GM12878 (cell line): ENCODE results near the gene PTGFRN. TPM values are rescaled to one million over a fixed set of nuclear protein-coding genes. Genes with fewer than 3 reads are reported as not detected.

Experiments
- ATAC-seq: fragments of 200-7000 bp; cut with Tn5 transposase; 3 replicates; pipeline ENCODE4 v1.9.1; 2020; ENCODE audit warnings: mild to moderate bottlenecking, moderate library complexity
- BruUV-seq: library from RNA; stranded (reverse); fragments of 400-500 nt; replicated peaks from 2 replicates; lab custom pipeline; 2021; lab: Mats Ljungman, UMichigan
- CTCF ChIA-PET: fragments of 300-600 bp; sonication (Branson Sonifier 250); formaldehyde crosslinking; extraction: SDS; loops from one replicate; lab custom pipeline; 2021; ENCODE audit warnings: inconsistent platforms; lab: Yijun Ruan, JAX
- POLR2A ChIA-PET: fragments of 350-600 bp; formaldehyde crosslinking; extraction: SDS; loops from one replicate; lab custom pipeline; 2021; ENCODE audit warnings: inconsistent platforms; lab: Charles Lee
- RAD21 ChIA-PET: fragments of 300-600 bp; sonication (Branson Sonifier 250); formaldehyde crosslinking; loops from one replicate; lab custom pipeline; 2023; ENCODE audit warnings: antibody characterized with exemption; ENCODE audit not compliant: unreplicated experiment; lab: Charles Lee
- SMC1A ChIA-PET: fragments of 300-600 bp; sonication (Branson Sonifier 250); formaldehyde crosslinking; loops from one replicate; lab custom pipeline; 2023; ENCODE audit not compliant: unreplicated experiment, uncharacterized antibody; lab: Charles Lee
- DNase-seq: peaks from one replicate; pipeline ENCODE4 v3.0.0-alpha.2; 2011; ENCODE audit warnings: low read depth, low spot score
- FAIRE-seq: peaks from 3 replicates; lab custom pipeline; 2011; peaks lifted over from hg19 to GRCh38; lab: Jason Lieb, UNC
- H2AFZ ChIP-seq: 2 replicates; pipeline ENCODE4 v1.6.0; 2011; ENCODE audit warnings: low read depth, low read length, control low read depth; ENCODE audit not compliant: control insufficient read depth
- H3K27ac ChIP-seq: 2 replicates; pipeline ENCODE4 v1.5.1; 2011; ENCODE audit warnings: control low read depth; ENCODE audit not compliant: control insufficient read depth, insufficient read depth
- H3K27me3 ChIP-seq, 2 experiments: replicated peaks in 1 of 2; 2 replicates each; pipeline versions ENCODE4 v1.6.0 to v1.6.1; 2011; ENCODE audit warnings: low read length in 1 of 2; ENCODE audit not compliant: control insufficient read depth in 2 of 2, insufficient read depth in 2 of 2
- H3K36me3 ChIP-seq, 2 experiments: 2 replicates each; pipeline ENCODE4 v1.5.1; 2011; ENCODE audit warnings: low read length in 1 of 2; ENCODE audit not compliant: control insufficient read depth in 2 of 2, insufficient read depth in 2 of 2
- H3K4me1 ChIP-seq: 2 replicates; pipeline ENCODE4 v1.6.1; 2011; ENCODE audit warnings: mild to moderate bottlenecking, low read length, moderate library complexity, mixed read lengths; ENCODE audit not compliant: control insufficient read depth, insufficient read depth
- H3K4me2 ChIP-seq: 2 replicates; pipeline ENCODE4 v1.6.0; 2011; ENCODE audit warnings: control low read depth; ENCODE audit not compliant: control insufficient read depth, insufficient read depth
- H3K4me3 ChIP-seq: fragments of 200-600 bp; sonication (generic); 2 replicates; pipeline ENCODE4 v1.5.1; 2016
- H3K79me2 ChIP-seq: 2 replicates; pipeline ENCODE4 v1.6.0; 2011; ENCODE audit warnings: low read length; ENCODE audit not compliant: control insufficient read depth, insufficient read depth
- H3K9ac ChIP-seq: 2 replicates; pipeline ENCODE4 v1.8.0; 2011; ENCODE audit warnings: low read length, control low read depth, mixed read lengths; ENCODE audit not compliant: control insufficient read depth, insufficient read depth
- H3K9me3 ChIP-seq: replicated peaks from 3 replicates; pipeline ENCODE4 v1.5.1; 2011; ENCODE audit warnings: mild to moderate bottlenecking, low read length; ENCODE audit not compliant: control insufficient read depth, insufficient read depth
- H4K20me1 ChIP-seq: 2 replicates; pipeline ENCODE4 v1.6.0; 2011; ENCODE audit not compliant: control insufficient read depth, insufficient read depth
- ASH2L ChIP-seq: fragments of 300-600, 200-600 bp; sonication (generic); IDR thresholded peaks from 2 replicates; pipeline ENCODE4 v1.6.1; 2017; ENCODE audit warnings: low read depth, mild to moderate bottlenecking, borderline replicate concordance
- CEBPB ChIP-seq, 2 experiments: fragments of 150-350 bp in 1 of 2; IDR thresholded peaks; 2 replicates each; pipeline ENCODE4 v1.6.1; 2012 to 2014; ENCODE audit warnings: low read depth in 2 of 2, low read length in 2 of 2, borderline replicate concordance in 1 of 2, inconsistent platforms in 1 of 2
- HDAC2 ChIP-seq: fragments of 200-600 bp; sonication (generic); IDR thresholded peaks from 2 replicates; pipeline ENCODE4 v1.6.1; 2017
- PAX8 ChIP-seq: fragments of 450-650 bp; IDR thresholded peaks from 2 replicates; pipeline ENCODE4 v1.6.1; 2017; ENCODE audit warnings: mild to moderate bottlenecking, moderate library complexity
- RELA ChIP-seq: fragments of 450-650 bp; IDR thresholded peaks from 2 replicates; pipeline ENCODE4 v1.8.0; 2014; ENCODE audit warnings: borderline replicate concordance; ENCODE audit not compliant: partially characterized antibody
- SIN3A ChIP-seq: IDR thresholded peaks from 2 replicates; pipeline ENCODE4 v1.6.1; 2012; ENCODE audit warnings: low read depth, low read length, improper control_type of control experiment
- SP1 ChIP-seq: IDR thresholded peaks from one replicate; pipeline ENCODE4 v1.6.1; 2011; ENCODE audit warnings: low read depth, low read length
- SREBF2 ChIP-seq: IDR thresholded peaks from 2 replicates; pipeline ENCODE4 v1.6.1; 2012; ENCODE audit warnings: mild to moderate bottlenecking, low read length
- TAF1 ChIP-seq: IDR thresholded peaks from 2 replicates; pipeline ENCODE4 v1.6.1; 2011; ENCODE audit warnings: mild to moderate bottlenecking, low read depth, low read length, borderline replicate concordance
- TCF12 ChIP-seq: IDR thresholded peaks from 2 replicates; pipeline ENCODE4 v1.6.1; 2011; ENCODE audit warnings: low read depth, mild to moderate bottlenecking, low read length
- TCF3 ChIP-seq: IDR thresholded peaks from 2 replicates; pipeline ENCODE4 v1.6.1; 2012; ENCODE audit warnings: low read depth, mild to moderate bottlenecking, low read length, borderline replicate concordance; ENCODE audit not compliant: insufficient read depth
- WGBS: methylation state at CpG from one replicate; pipeline ENCODE4 v1.1.6; 2016; ENCODE audit warnings: low lambda C conversion rate; ENCODE audit not compliant: insufficient replicate concordance, insufficient coverage; ENCODE audit errors: missing lambda C conversion rate; 5-methylcytosine and 5-hydroxymethylcytosine counted together
- in situ Hi-C: fragments of 300-500 bp; cut with MboI; formaldehyde crosslinking; loops from 9 replicates; pipeline ENCODE4 v1.14.3; 2018; ENCODE audit warnings: mixed read lengths
- intact Hi-C: fragments of 100-400 bp; cut with micrococcal nuclease; formaldehyde crosslinking; loops from one replicate; pipeline ENCODE4 v1.14.2; 2022; ENCODE audit not compliant: unreplicated experiment
- polyA plus RNA-seq, 11 experiments: library from polyadenylated mRNA; depleted of rRNA in 4 of 11; unstranded in 6 of 11; stranded (reverse) in 5 of 11; fragments of >200 nt; fragmentation: Nextera tagmentation in 4 of 11; fragmentation: Illumina TruSeq in 1 of 11; extraction: Ambion mirVana in 4 of 11; extraction: Trizol in 1 of 11; gene quantifications; 1 replicate in 1 of 11; 2 replicates in 10 of 11; pipeline versions ENCODE4 v1.2.1 to v1.2.3, GENCODE V29; 2011 to 2016; ENCODE audit warnings: inconsistent platforms in 2 of 11, missing spikeins in 2 of 11, low read depth in 1 of 11
- total RNA-seq, 4 experiments: library from RNA; depleted of rRNA in 3 of 4; stranded (reverse); fragments of >200 nt in 3 of 4; fragmentation: Illumina TruSeq in 1 of 4; extraction: Trizol in 1 of 4; gene quantifications; 2 replicates each; pipeline versions ENCODE4 v1.2.1 to v1.2.3, GENCODE V29; 2013 to 2021
- TF ChIP-seq, protein P1 (sequence below): IDR thresholded peaks from 2 replicates; pipeline ENCODE4 v1.6.1; 2012; ENCODE audit warnings: low read depth, low read length, improper control_type of control experiment
- TF ChIP-seq, protein P2 (sequence below): fragments of 450-650 bp; IDR thresholded peaks from 2 replicates; pipeline ENCODE4 v1.6.1; 2017; ENCODE audit warnings: mild to moderate bottlenecking, moderate library complexity

Gene PTGFRN
- total and polyA plus RNA-seq, 10 of the 15 experiments (the other 5 are each of a cell fraction or from before 2014, with no cell fraction given), result 2.7 to 8.3 (median 5.1) TPM

DNA sequence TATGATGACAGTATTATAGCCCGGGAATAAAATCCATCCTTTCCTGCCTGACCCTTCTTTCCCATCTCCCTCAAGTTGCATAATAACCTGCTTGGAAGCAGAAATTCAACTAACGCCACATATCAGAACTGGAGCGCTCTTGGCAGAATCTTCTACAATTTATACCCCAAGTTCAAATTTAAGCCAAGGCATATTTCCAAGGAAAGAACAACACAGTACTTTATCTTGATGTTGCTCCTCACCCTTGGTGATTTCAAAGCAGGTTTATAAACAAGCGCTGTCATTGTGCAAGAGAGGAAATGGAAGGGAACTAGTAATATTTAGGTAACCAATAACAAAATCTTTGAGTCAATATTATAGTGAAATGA, 38.0 kb upstream of the PTGFRN start:
- Histone ChIP-seq H3K79me2 (no peaks in the 10 kb centered on the region), H3K27me3 (no peaks in the 10 kb centered on the region), H3K4me3 (no peak overlapping the region), H3K9me3 (no peaks in the 10 kb centered on the region; the same call in 2 of the 3 replicates), H3K36me3 (no peaks in the 10 kb centered on the region), H3K4me2 (no peak overlapping the region), H4K20me1 (no peaks in the 10 kb centered on the region), H3K9ac (no peak overlapping the region), H2AFZ (no peak overlapping the region), H3K27ac (no peak overlapping the region), H3K4me1 (no peaks in the 10 kb centered on the region)
- in situ Hi-C loops (no loop called here), intact Hi-C loops (no loop called here)
- no peak for FAIRE-seq
- no TSS peak for BruUV-seq
- TF ChIP-seq TCF3 (no peak), TAF1 (no peak), SP1 (no peak), ASH2L (no peak), PAX8 (no peak), RELA (no peak), HDAC2 (no peak), TCF12 (no peak), SIN3A (no peak), SREBF2 (no peak), CEBPB (IDR thresholded peaks at IDR 0.05; ENCODE audit: borderline replicate concordance in 1 of 2, low read depth in 2 of 2, low read length in 2 of 2) (no peak)
- TF ChIP-seq, protein P1, sequence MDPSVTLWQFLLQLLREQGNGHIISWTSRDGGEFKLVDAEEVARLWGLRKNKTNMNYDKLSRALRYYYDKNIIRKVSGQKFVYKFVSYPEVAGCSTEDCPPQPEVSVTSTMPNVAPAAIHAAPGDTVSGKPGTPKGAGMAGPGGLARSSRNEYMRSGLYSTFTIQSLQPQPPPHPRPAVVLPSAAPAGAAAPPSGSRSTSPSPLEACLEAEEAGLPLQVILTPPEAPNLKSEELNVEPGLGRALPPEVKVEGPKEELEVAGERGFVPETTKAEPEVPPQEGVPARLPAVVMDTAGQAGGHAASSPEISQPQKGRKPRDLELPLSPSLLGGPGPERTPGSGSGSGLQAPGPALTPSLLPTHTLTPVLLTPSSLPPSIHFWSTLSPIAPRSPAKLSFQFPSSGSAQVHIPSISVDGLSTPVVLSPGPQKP, result no peak
- TF ChIP-seq, protein P2, sequence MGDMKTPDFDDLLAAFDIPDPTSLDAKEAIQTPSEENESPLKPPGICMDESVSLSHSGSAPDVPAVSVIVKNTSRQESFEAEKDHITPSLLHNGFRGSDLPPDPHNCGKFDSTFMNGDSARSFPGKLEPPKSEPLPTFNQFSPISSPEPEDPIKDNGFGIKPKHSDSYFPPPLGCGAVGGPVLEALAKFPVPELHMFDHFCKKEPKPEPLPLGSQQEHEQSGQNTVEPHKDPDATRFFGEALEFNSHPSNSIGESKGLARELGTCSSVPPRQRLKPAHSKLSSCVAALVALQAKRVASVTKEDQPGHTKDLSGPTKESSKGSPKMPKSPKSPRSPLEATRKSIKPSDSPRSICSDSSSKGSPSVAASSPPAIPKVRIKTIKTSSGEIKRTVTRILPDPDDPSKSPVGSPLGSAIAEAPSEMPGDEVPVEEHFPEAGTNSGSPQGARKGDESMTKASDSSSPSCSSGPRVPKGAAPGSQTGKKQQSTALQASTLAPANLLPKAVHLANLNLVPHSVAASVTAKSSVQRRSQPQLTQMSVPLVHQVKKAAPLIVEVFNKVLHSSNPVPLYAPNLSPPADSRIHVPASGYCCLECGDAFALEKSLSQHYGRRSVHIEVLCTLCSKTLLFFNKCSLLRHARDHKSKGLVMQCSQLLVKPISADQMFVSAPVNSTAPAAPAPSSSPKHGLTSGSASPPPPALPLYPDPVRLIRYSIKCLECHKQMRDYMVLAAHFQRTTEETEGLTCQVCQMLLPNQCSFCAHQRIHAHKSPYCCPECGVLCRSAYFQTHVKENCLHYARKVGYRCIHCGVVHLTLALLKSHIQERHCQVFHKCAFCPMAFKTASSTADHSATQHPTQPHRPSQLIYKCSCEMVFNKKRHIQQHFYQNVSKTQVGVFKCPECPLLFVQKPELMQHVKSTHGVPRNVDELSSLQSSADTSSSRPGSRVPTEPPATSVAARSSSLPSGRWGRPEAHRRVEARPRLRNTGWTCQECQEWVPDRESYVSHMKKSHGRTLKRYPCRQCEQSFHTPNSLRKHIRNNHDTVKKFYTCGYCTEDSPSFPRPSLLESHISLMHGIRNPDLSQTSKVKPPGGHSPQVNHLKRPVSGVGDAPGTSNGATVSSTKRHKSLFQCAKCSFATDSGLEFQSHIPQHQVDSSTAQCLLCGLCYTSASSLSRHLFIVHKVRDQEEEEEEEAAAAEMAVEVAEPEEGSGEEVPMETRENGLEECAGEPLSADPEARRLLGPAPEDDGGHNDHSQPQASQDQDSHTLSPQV, result no peak
- SMC1A ChIA-PET, result interaction anchor here (1.5 to 4.1 kb wide), 3 partner anchors 10 to 25 kb away, joined by 4 to 39 read pairs (median 5); no protein-coding TSS in a partner anchor
- ATAC-seq, result no peak
- RAD21 ChIA-PET, result no interaction called here
- CTCF ChIA-PET, result no interaction called here
- POLR2A ChIA-PET, result interaction anchor here (1.2 kb wide), 1 partner anchor 17 kb away, joined by 3 read pairs; no protein-coding TSS in a partner anchor
- no peak for DNase-seq
- WGBS, result 57% methylated on average over 4 of the region's 4 CpGs
